Ureter (tissue), 1 donor: ENCODE data around the gene KMT2D. TPM values are rescaled to one million over a fixed set of nuclear protein-coding genes. Genes with fewer than 3 reads are reported as not detected.

Experiments
- DNase-seq: peaks from one replicate; pipeline ENCODE4 v3.0.0-alpha.2; 2020; ENCODE audit warnings: low spot score
- total RNA-seq: library from RNA; stranded (reverse); gene quantifications from one replicate; pipeline ENCODE4 v1.2.4, GENCODE V29; 2023
- donor health status: DM: yes; HTN: yes; CAD: no.

KMT2D gene
- total RNA-seq, 1 donor from 2014 or later: 115 TPM

- no peak for DNase-seq
Observed at GRCh38 chr12:49019443-49020324, 40.9 kb downstream of the KMT2D start.

DNA sequence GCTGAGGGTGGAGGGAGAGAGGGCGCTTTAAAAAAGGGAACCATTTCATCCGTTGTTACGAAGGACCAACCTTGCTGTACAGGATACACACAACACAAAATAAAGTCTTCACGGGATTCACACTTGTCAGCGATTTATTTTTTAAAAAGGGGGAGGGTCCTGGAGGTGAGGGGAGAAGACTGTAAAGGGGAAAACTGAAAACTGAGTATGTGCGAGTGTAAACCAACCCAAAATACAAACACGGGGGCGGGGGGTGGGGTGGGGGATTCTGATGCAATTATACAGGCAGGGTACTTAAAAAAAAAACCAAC lies 41.5 kb downstream of the KMT2D start:
- DNase-seq: no peak

GRCh38 chr12:49018261-49019119 lies 42.1 kb downstream of the KMT2D start, which contains the start of gene PRKAG1:
PRKAG1 (minus strand) TSS chr12:49018776; CDS start chr12:49018740, 36 bp downstream.
- peak; percentile 97 for DNase-seq

GRCh38 chr12:49017891-49018260 lies 42.7 kb downstream of the KMT2D start:
- DNase-seq: no peak

DNA sequence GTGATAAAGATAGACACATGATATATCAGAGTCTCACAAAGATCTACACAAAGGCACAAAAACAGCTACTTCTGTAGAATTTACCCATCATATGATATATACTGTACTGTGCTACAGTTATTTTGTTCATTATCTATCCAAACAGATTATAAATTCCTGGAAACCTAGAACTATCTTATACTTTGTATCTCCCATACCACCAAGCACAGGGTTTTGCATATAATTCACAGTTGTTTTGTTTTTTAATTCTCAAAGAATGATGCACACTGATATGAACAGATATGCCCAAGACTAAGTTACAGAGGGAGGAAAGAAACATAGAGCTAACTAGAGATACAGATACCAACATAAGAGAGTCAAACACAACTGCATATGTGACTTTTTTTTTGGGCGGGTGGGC lies 45.4 kb downstream of the KMT2D start:
- no peak for DNase-seq

- no peak for DNase-seq
Observed at GRCh38 chr12:49014547-49014946, 46.0 kb downstream of the KMT2D start.

DNA sequence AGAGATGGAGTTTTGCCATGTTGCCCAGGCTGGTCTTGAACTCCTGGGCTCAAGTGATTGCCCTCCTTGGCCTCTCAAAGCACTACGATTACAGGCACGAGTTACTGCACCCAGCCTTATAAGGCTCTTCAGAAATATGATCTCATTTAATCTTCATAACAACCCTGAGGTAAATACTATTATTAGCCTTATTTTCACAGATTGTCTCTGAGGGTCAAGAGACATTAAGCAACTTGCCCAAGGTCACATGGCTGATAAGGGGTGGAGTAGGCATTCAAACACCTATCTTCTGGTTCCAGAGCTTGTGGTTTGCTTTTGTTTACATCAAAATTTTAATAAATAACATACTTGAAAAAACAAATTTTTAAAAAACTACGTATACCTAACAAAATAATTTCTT lies 47.2 kb downstream of the KMT2D start:
- no peak for DNase-seq

GRCh38 chr12:49012739-49013138 lies 47.9 kb downstream of the KMT2D start:
- no peak for DNase-seq

Other genes with a start within 250 kb of the KMT2D start
- gene CACNB3, start 242.3 kb downstream of the KMT2D start, total RNA-seq: 59.7 TPM
- gene DDX23, start 208.6 kb downstream of the KMT2D start, total RNA-seq: 71.7 TPM
- gene RND1, start 194.9 kb downstream of the KMT2D start, total RNA-seq: 1.9 TPM
- 24.9 TPM for gene FKBP11, start 135.3 kb downstream of the KMT2D start, total RNA-seq
- 164 TPM for gene ARF3, start 103.3 kb downstream of the KMT2D start, total RNA-seq
- gene WNT10B, start 89.1 kb downstream of the KMT2D start, total RNA-seq: 2.0 TPM
- not detected for gene WNT1, start 82.5 kb downstream of the KMT2D start, total RNA-seq
- gene DDN, start 61.4 kb downstream of the KMT2D start, total RNA-seq: 0.10 TPM
- 72.6 TPM for gene PRKAG1, start 42.0 kb downstream of the KMT2D start, total RNA-seq
- not detected for gene RHEBL1, start 9.2 kb upstream of the KMT2D start, total RNA-seq
- 0.70 TPM for gene DHH, start 34.0 kb upstream of the KMT2D start, total RNA-seq
- 85.7 TPM for gene LMBR1L, start 50.1 kb upstream of the KMT2D start, total RNA-seq
- 496 TPM for gene TUBA1B, start 70.6 kb upstream of the KMT2D start, total RNA-seq
- 107 TPM for gene TUBA1A, start 128.3 kb upstream of the KMT2D start, total RNA-seq
- gene TUBA1C, start 204.3 kb upstream of the KMT2D start, total RNA-seq: 201 TPM
- gene PRPH, start 234.4 kb upstream of the KMT2D start, total RNA-seq: 1.7 TPM